Keratinocyte (primary cell): Measurements from ENCODE around the gene KIF18B. TPM values are rescaled to one million over a fixed set of nuclear protein-coding genes. Genes with fewer than 3 reads are reported as not detected.

Experiments used
- DNase-seq: peaks from one replicate; pipeline ENCODE4 v3.0.0-alpha.2; 2011; ENCODE audit warnings: low read depth, missing footprints, low spot score
- FAIRE-seq: peaks from 2 replicates; lab custom pipeline; 2011; peaks lifted over from hg19 to GRCh38; lab: Jason Lieb, UNC
- H2AFZ ChIP-seq: 2 replicates; pipeline ENCODE4 v1.6.0; 2012; ENCODE audit warnings: low read length, control low read depth, inconsistent platforms; ENCODE audit not compliant: control insufficient read depth
- H3K27ac ChIP-seq: 2 replicates; pipeline ENCODE4 v1.5.1; 2011; ENCODE audit warnings: low read length; ENCODE audit not compliant: control insufficient read depth, insufficient read depth
- H3K27me3 ChIP-seq: 3 replicates; pipeline ENCODE4 v1.6.0; 2011; ENCODE audit warnings: low read length; ENCODE audit not compliant: control insufficient read depth, insufficient read depth; ENCODE audit errors: extremely low read depth
- H3K36me3 ChIP-seq, 2 experiments: 2 replicates in 1 of 2; 3 replicates in 1 of 2; pipeline ENCODE4 v1.5.1; 2011; ENCODE audit warnings: low read length in 2 of 2, mild to moderate bottlenecking in 1 of 2; ENCODE audit not compliant: control insufficient read depth in 2 of 2, insufficient read depth in 2 of 2; ENCODE audit errors: extremely low read depth in 1 of 2
- H3K4me1 ChIP-seq: 3 replicates; pipeline ENCODE4 v1.5.1; 2011; ENCODE audit warnings: low read length; ENCODE audit not compliant: control insufficient read depth, insufficient read depth; ENCODE audit errors: extremely low read depth
- H3K4me2 ChIP-seq: 3 replicates; pipeline ENCODE4 v1.6.0; 2011; ENCODE audit warnings: low read depth, low read length; ENCODE audit not compliant: control insufficient read depth, insufficient read depth; ENCODE audit errors: extremely low read depth
- H3K4me3 ChIP-seq, 3 experiments: fragments of 200-600 bp in 1 of 3; sonication (generic) in 1 of 3; 2 replicates in 2 of 3; 3 replicates in 1 of 3; pipeline ENCODE4 v1.5.1; 2011 to 2016; ENCODE audit warnings: low read length in 3 of 3, mild to moderate bottlenecking in 3 of 3, control low read depth in 2 of 3, inconsistent platforms in 1 of 3, low read depth in 1 of 3, mixed read lengths in 1 of 3, mixed run types in 1 of 3, moderate library complexity in 1 of 3; ENCODE audit not compliant: control insufficient read depth in 2 of 3, insufficient read depth in 2 of 3; ENCODE audit errors: extremely low read depth in 1 of 3
- H3K79me2 ChIP-seq: 2 replicates; pipeline ENCODE4 v1.6.0; 2012; ENCODE audit warnings: low read length; ENCODE audit not compliant: control insufficient read depth, insufficient read depth
- H3K9ac ChIP-seq: 3 replicates; pipeline ENCODE4 v1.6.0; 2011; ENCODE audit warnings: low read length; ENCODE audit not compliant: control insufficient read depth, insufficient read depth; ENCODE audit errors: extremely low read depth
- H3K9me1 ChIP-seq: 3 replicates; pipeline ENCODE4 v1.6.0; 2011; ENCODE audit warnings: low read length; ENCODE audit not compliant: control insufficient read depth, insufficient read depth; ENCODE audit errors: extremely low read depth
- H3K9me3 ChIP-seq: 2 replicates; pipeline ENCODE4 v1.5.1; 2012; ENCODE audit warnings: low read depth, low read length; ENCODE audit not compliant: control insufficient read depth
- H4K20me1 ChIP-seq: 3 replicates; pipeline ENCODE4 v1.6.0; 2011; ENCODE audit warnings: low read length; ENCODE audit not compliant: control insufficient read depth, insufficient read depth; ENCODE audit errors: extremely low read depth
- EZH2 ChIP-seq: IDR thresholded peaks from one replicate; pipeline ENCODE4 v1.6.1; 2012; ENCODE audit warnings: inconsistent platforms, mild to moderate bottlenecking, low read length, moderate library complexity
- dilution Hi-C: fragments of 300-500 bp; cut with MboI; formaldehyde crosslinking; loops from one replicate; pipeline ENCODE4 v1.7.0; 2020; ENCODE audit warnings: low sequenced_read_pairs; ENCODE audit not compliant: extremely low pct_ligation_motif_present
- polyA plus RNA-seq, 5 experiments: library from polyadenylated mRNA; depleted of rRNA in 3 of 5; stranded (reverse) in 3 of 5; stranded (forward) in 1 of 5; unstranded in 1 of 5; fragments of >200 nt; gene quantifications; 1 replicate in 1 of 5; 2 replicates in 3 of 5; 3 replicates in 1 of 5; pipeline versions ENCODE4 v1.2.1 to v1.2.3, GENCODE V29; 2011 to 2012; ENCODE audit warnings: missing spikeins in 2 of 5, low read depth in 1 of 5, low replicate concordance in 1 of 5
- TF ChIP-seq, protein P1 (sequence below), 3 experiments: IDR thresholded peaks in 1 of 3; conservative IDR thresholded peaks in 1 of 3; optimal IDR thresholded peaks in 1 of 3; 2 replicates in 2 of 3; 3 replicates in 1 of 3; pipeline versions ENCODE3 to v1.5.1; 2011; ENCODE audit warnings: low read length in 3 of 3, mild to moderate bottlenecking in 3 of 3, moderate library complexity in 2 of 3, control low read depth in 1 of 3, inconsistent platforms in 1 of 3; ENCODE audit not compliant: insufficient read depth in 2 of 3; ENCODE audit errors: extremely low read depth in 1 of 3

Gene KIF18B
- polyA plus RNA-seq, 1 donor (not counting 4 experiments of a cell fraction or from before 2014, with no cell fraction given), result 5.1 TPM

DNA sequence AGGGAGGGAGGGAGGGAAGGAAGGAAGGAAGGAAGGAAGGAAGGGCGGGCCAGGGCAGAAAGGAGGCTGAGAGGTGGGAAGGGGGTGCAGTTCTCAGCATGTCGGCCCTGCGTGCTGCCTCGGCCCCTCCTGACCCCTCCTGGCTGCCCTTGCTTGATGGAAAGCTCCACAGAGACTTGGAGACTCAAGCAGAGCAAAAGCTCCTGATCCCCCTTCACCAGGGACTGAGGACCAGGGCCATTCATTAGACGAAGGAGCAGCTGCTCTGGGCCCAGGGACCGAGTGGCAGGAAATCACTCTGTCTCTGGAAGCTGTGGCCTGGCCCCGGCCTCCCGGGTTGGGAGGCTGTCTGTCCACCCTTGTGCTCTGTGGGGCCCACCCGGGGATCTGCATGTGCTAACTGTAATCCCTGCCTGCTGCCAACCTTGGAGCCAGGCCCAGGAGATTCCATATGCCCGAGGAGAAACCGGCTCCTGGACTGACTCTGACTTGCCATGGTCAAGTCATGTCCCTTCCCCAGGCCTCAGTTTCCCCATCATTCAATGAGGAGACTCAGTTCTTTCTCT, 47.9 kb upstream of the KIF18B start:
- Histone ChIP-seq H3K4me2 (no peak overlapping the region), H3K79me2 (no peaks in the 10 kb centered on the region), H3K9ac (no peak overlapping the region), H3K27me3 (peaks cover 32% of the 10 kb centered on the region), H3K36me3 (no peaks in the 10 kb centered on the region), H3K9me1 (no peaks in the 10 kb centered on the region), H3K4me3 (no peak overlapping the region), H3K9me3 (no peaks in the 10 kb centered on the region), H3K27ac (no peak overlapping the region), H4K20me1 (no peaks in the 10 kb centered on the region), H2AFZ (no peak overlapping the region), H3K4me1 (no peaks in the 10 kb centered on the region)
- dilution Hi-C loops, result no loop called here
- no peak for FAIRE-seq
- DNase-seq, result no peak
- TF ChIP-seq, protein P1, sequence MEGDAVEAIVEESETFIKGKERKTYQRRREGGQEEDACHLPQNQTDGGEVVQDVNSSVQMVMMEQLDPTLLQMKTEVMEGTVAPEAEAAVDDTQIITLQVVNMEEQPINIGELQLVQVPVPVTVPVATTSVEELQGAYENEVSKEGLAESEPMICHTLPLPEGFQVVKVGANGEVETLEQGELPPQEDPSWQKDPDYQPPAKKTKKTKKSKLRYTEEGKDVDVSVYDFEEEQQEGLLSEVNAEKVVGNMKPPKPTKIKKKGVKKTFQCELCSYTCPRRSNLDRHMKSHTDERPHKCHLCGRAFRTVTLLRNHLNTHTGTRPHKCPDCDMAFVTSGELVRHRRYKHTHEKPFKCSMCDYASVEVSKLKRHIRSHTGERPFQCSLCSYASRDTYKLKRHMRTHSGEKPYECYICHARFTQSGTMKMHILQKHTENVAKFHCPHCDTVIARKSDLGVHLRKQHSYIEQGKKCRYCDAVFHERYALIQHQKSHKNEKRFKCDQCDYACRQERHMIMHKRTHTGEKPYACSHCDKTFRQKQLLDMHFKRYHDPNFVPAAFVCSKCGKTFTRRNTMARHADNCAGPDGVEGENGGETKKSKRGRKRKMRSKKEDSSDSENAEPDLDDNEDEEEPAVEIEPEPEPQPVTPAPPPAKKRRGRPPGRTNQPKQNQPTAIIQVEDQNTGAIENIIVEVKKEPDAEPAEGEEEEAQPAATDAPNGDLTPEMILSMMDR (optimal IDR thresholded peaks at IDR 0.05 in 1 of 3, IDR thresholded peaks at IDR 0.05 in 1 of 3, conservative IDR thresholded peaks at IDR 0.05 in 1 of 3; ENCODE audit: extremely low read depth in 1 of 3, insufficient read depth in 2 of 3, low read length in 3 of 3), result no peak
- TF ChIP-seq EZH2, result no peak

DNA sequence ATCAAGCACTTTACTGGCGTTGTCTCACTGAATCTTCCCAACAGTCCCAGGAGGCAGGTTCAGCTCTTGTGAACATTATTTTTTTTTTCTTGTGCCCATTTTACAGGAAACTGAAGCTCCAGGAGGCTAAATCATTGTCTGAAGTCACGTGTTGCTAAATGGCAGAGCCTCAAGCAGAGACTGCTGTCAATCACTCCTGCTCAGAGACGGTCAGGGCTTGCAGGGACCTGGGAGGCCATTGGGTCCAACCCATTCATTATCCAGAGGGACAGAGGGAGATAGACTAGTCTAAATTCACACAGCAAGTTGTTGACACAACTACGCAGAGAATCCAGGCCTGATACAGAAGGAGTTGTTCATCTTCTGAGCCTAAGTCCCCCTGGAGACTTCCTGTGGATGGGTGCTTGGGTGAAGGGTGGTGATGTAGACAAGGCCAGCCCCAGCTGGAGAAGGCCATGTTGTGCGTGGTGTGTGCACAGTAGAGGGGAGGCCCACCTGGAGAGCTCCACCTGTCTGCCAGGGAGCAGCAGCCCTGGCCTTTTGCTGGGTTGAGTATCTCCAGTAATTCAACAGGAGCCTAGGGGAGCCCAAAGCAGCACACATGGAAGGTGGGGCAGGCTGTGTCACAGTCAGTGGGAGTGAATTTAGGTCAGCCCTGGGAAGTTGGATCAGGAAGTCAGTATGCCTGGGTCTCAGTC, 44.8 kb upstream of the KIF18B start:
- dilution Hi-C loops, result no loop called here
- FAIRE-seq, result no peak

More for the DNA sequence above, 44.8 kb upstream of the KIF18B start:
- H3K27me3 ChIP-seq, result peaks cover 44% of the 10 kb centered on the region
- H3K9me1 ChIP-seq, result no peaks in the 10 kb centered on the region
- H3K9me3 ChIP-seq, result no peaks in the 10 kb centered on the region
- H3K4me2 ChIP-seq, result no peak overlapping the region
- no peaks in the 10 kb centered on the region for H3K4me1 ChIP-seq
- H3K36me3 ChIP-seq, result no peaks in the 10 kb centered on the region
- no peaks in the 10 kb centered on the region for H4K20me1 ChIP-seq
- H3K27ac ChIP-seq, result no peak overlapping the region
- DNase-seq, result no peak
- no peak for TF ChIP-seq EZH2
- TF ChIP-seq, protein P1 (optimal IDR thresholded peaks at IDR 0.05 in 1 of 3, IDR thresholded peaks at IDR 0.05 in 1 of 3, conservative IDR thresholded peaks at IDR 0.05 in 1 of 3; ENCODE audit: extremely low read depth in 1 of 3, insufficient read depth in 2 of 3, low read length in 3 of 3), result no peak
- no peaks in the 10 kb centered on the region for H3K79me2 ChIP-seq
- no peak overlapping the region for H2AFZ ChIP-seq
- H3K9ac ChIP-seq, result no peak overlapping the region
- no peak overlapping the region for H3K4me3 ChIP-seq
